OCI-LY1 (cell line): ENCODE measurements around the gene RPA4.

Experiments used
- H2AFZ ChIP-seq: fragments of 200-600 bp; sonication (generic), shearing (Covaris generic); 2 replicates; pipeline ENCODE4 v1.6.0; 2014; ENCODE audit warnings: antibody characterized with exemption, mild to moderate bottlenecking, low read length
- H3F3A ChIP-seq: fragments of 200-600 bp; sonication (generic), shearing (Covaris generic); 2 replicates; pipeline ENCODE4 v1.6.0; 2014; ENCODE audit warnings: mild to moderate bottlenecking, antibody characterized with exemption, low read length, moderate library complexity; ENCODE audit not compliant: insufficient read depth
- H3K27ac ChIP-seq: fragments of 200-600 bp; sonication (generic); 2 replicates; pipeline ENCODE4 v1.5.1; 2014; ENCODE audit warnings: low read length, mixed run types, mild to moderate bottlenecking, low read depth; ENCODE audit not compliant: poor library complexity, severe bottlenecking
- H3K27me3 ChIP-seq: fragments of 200-600 bp; sonication (generic); 2 replicates; pipeline ENCODE4 v1.6.0; 2014; ENCODE audit warnings: antibody characterized with exemption, mild to moderate bottlenecking, low read length, moderate library complexity; ENCODE audit not compliant: insufficient read depth
- H3K36me3 ChIP-seq: fragments of 200-600 bp; sonication (generic); 2 replicates; pipeline ENCODE4 v1.6.1; 2014; ENCODE audit warnings: mild to moderate bottlenecking, antibody characterized with exemption, low read length, moderate library complexity, mixed read lengths; ENCODE audit not compliant: insufficient read depth
- H3K4me1 ChIP-seq: fragments of 200-600 bp; sonication (generic); 2 replicates; pipeline ENCODE4 v1.5.1; 2014; ENCODE audit warnings: mild to moderate bottlenecking, low read length, moderate library complexity; ENCODE audit not compliant: insufficient read depth, severe bottlenecking
- H3K4me2 ChIP-seq: fragments of 200-600 bp; sonication (generic), shearing (Covaris generic); 2 replicates; pipeline ENCODE4 v1.6.1; 2014; ENCODE audit warnings: low read length
- H3K4me3 ChIP-seq: fragments of 200-600 bp; sonication (generic); 2 replicates; pipeline ENCODE4 v1.5.1; 2014; ENCODE audit warnings: low read length, low read depth, mild to moderate bottlenecking, mixed read lengths; ENCODE audit not compliant: poor library complexity, severe bottlenecking
- H3K79me2 ChIP-seq: fragments of 200-600 bp; shearing (Covaris generic); 2 replicates; pipeline ENCODE4 v1.6.1; 2016; ENCODE audit warnings: mixed run types, low read length, mixed read lengths; ENCODE audit not compliant: insufficient read depth
- H3K9ac ChIP-seq: fragments of 200-600 bp; sonication (generic), shearing (Covaris generic); 2 replicates; pipeline ENCODE4 v1.6.1; 2014; ENCODE audit warnings: mild to moderate bottlenecking, low read length, mixed read lengths
- H3K9me2 ChIP-seq: fragments of 200-600 bp; sonication (generic), shearing (Covaris generic); 2 replicates; pipeline ENCODE4 v1.6.1; 2014; ENCODE audit warnings: low read depth, mild to moderate bottlenecking, low read length, mixed read lengths
- H3K9me3 ChIP-seq: fragments of 200-600 bp; shearing (Covaris generic); 2 replicates; pipeline ENCODE4 v1.6.1; 2014; ENCODE audit warnings: low read length, mixed read lengths
- H4K20me1 ChIP-seq: fragments of 200-600 bp; sonication (generic), shearing (Covaris generic); 2 replicates; pipeline ENCODE4 v1.6.0; 2016; ENCODE audit warnings: mild to moderate bottlenecking, low read length; ENCODE audit not compliant: insufficient read depth
- CTCF ChIP-seq: fragments of 200-600 bp; sonication (generic), shearing (Covaris generic); IDR thresholded peaks from 2 replicates; pipeline ENCODE4 v1.5.1; 2017; ENCODE audit warnings: mild to moderate bottlenecking, antibody characterized with exemption, low read length, moderate library complexity, mixed read lengths
- EZH2 ChIP-seq: fragments of 200-600 bp; sonication (generic), shearing (Covaris generic); IDR thresholded peaks from 2 replicates; pipeline ENCODE4 v1.8.0; 2017; ENCODE audit warnings: borderline replicate concordance, mixed run types, mild to moderate bottlenecking, antibody characterized with exemption, low read length, moderate library complexity, mixed read lengths

RPA4 gene

GRCh38 chrX:96861661-96862060 is 22.0 kb upstream of the RPA4 start:
- Histone ChIP-seq H3K9me3 (no peaks in the 10 kb centered on the region), H4K20me1 (no peaks in the 10 kb centered on the region), H3K4me3 (no peak overlapping the region), H3K9ac (no peak overlapping the region), H3K4me1 (peaks cover 7% of the 10 kb centered on the region), H3K36me3 (no peaks in the 10 kb centered on the region), H3K27ac (no peak overlapping the region), H3F3A (no peaks in the 10 kb centered on the region), H3K9me2 (no peaks in the 10 kb centered on the region), H3K4me2 (no peak overlapping the region), H3K27me3 (no peaks in the 10 kb centered on the region), H3K79me2 (no peaks in the 10 kb centered on the region), H2AFZ (no peak overlapping the region)
- TF ChIP-seq EZH2 (no peak), CTCF (no peak)

- Histone ChIP-seq H3K27ac (no peak overlapping the region), H3K4me3 (no peak overlapping the region), H3K4me2 (no peak overlapping the region), H3K9me3 (no peaks in the 10 kb centered on the region), H3K79me2 (no peaks in the 10 kb centered on the region), H4K20me1 (no peaks in the 10 kb centered on the region), H3K36me3 (peaks cover 5% of the 10 kb centered on the region; the same call in 1 of the 2 replicates), H3K27me3 (no peaks in the 10 kb centered on the region), H2AFZ (no peak overlapping the region), H3K9ac (no peak overlapping the region), H3K4me1 (no peaks in the 10 kb centered on the region), H3K9me2 (no peaks in the 10 kb centered on the region), H3F3A (no peaks in the 10 kb centered on the region)
- TF ChIP-seq CTCF (no peak), EZH2 (no peak)
Observed at GRCh38 chrX:96884027-96884426, 319 bp downstream of the RPA4 start.

GRCh38 chrX:96889726-96890125 is 6.0 kb downstream of the RPA4 start:
- Histone ChIP-seq H3F3A (no peaks in the 10 kb centered on the region), H3K9me2 (no peaks in the 10 kb centered on the region), H2AFZ (no peak overlapping the region), H3K9ac (no peak overlapping the region), H3K79me2 (no peaks in the 10 kb centered on the region), H3K27me3 (no peaks in the 10 kb centered on the region), H3K4me2 (no peak overlapping the region), H4K20me1 (no peaks in the 10 kb centered on the region), H3K27ac (no peak overlapping the region), H3K36me3 (no peaks in the 10 kb centered on the region), H3K4me1 (no peaks in the 10 kb centered on the region), H3K9me3 (no peaks in the 10 kb centered on the region), H3K4me3 (no peak overlapping the region)
- TF ChIP-seq EZH2 (no peak), CTCF (no peak)
